SK-N-SH (cell line): ENCODE measurements around the gene SSMEM1. TPM values are rescaled to one million over a fixed set of nuclear protein-coding genes. Genes with fewer than 3 reads are reported as not detected.
"Not testable (repeated sequence)": the region's sequence is repeated elsewhere in the genome, so short reads cannot be mapped to it uniquely, and the experiment has no call there.

Source experiments
- CTCF ChIA-PET: fragments of 300-600, 350-600 bp; formaldehyde crosslinking; extraction: SDS; loops from one replicate; lab custom pipeline; 2021; lab: Yijun Ruan, JAX
- POLR2A ChIA-PET: fragments of 350-600 bp; sonication (Branson Sonifier 250); formaldehyde crosslinking; extraction: SDS; loops from one replicate; lab custom pipeline; 2020; ENCODE audit warnings: antibody characterized with exemption, inconsistent platforms; lab: Yijun Ruan, JAX
- DNase-seq: peaks from one replicate; pipeline ENCODE4 v3.0.0; 2012
- H2AFZ ChIP-seq: fragments of 200-600 bp; sonication (generic); 2 replicates; pipeline ENCODE4 v1.8.1; 2016; ENCODE audit warnings: antibody characterized with exemption, mild to moderate bottlenecking, low read depth
- H3F3A ChIP-seq: fragments of 200-600 bp; sonication (generic); replicated peaks from 2 replicates; pipeline ENCODE3; 2016; ENCODE audit warnings: antibody characterized with exemption, mild to moderate bottlenecking; ENCODE audit not compliant: insufficient read depth
- H3K27ac ChIP-seq, 2 experiments: fragments of 200-500 bp in 1 of 2; fragments of 200-600 bp in 1 of 2; sonication (Bioruptor generic) in 1 of 2; sonication (generic), shearing (Covaris generic) in 1 of 2; 2 replicates each; pipeline versions ENCODE4 v1.5.1 to v1.6.1; 2014 to 2016; ENCODE audit warnings: low read depth in 2 of 2, inconsistent platforms in 1 of 2, low read length in 1 of 2, mild to moderate bottlenecking in 1 of 2, mixed read lengths in 1 of 2
- H3K27me3 ChIP-seq: fragments of 200-600 bp; sonication (generic), shearing (Covaris generic); 2 replicates; pipeline ENCODE4 v1.6.1; 2016; ENCODE audit warnings: mixed run types; ENCODE audit not compliant: insufficient read depth
- H3K36me3 ChIP-seq, 2 experiments: fragments of 200-500 bp in 1 of 2; fragments of 200-600 bp in 1 of 2; sonication (Bioruptor generic) in 1 of 2; sonication (generic) in 1 of 2; replicated peaks in 1 of 2; 2 replicates each; pipeline versions ENCODE3 to v1.5.1; 2014 to 2016; ENCODE audit warnings: low read length in 1 of 2, mild to moderate bottlenecking in 1 of 2; ENCODE audit not compliant: insufficient read depth in 2 of 2, control insufficient read depth in 1 of 2
- H3K4me1 ChIP-seq, 2 experiments: fragments of 200-500 bp in 1 of 2; fragments of 200-600 bp in 1 of 2; sonication (Bioruptor generic) in 1 of 2; sonication (generic), shearing (Covaris generic) in 1 of 2; 2 replicates each; pipeline versions ENCODE4 v1.5.1 to v1.6.1; 2014 to 2016; ENCODE audit warnings: low read depth in 1 of 2, low read length in 1 of 2, mixed run types in 1 of 2; ENCODE audit not compliant: insufficient read depth in 2 of 2, control insufficient read depth in 1 of 2
- H3K4me2 ChIP-seq: fragments of 200-600 bp; sonication (generic), shearing (Covaris generic); 2 replicates; pipeline ENCODE4 v1.6.1; 2017; ENCODE audit warnings: mixed run types
- H3K4me3 ChIP-seq, 2 experiments: fragments of 200-500 bp in 1 of 2; fragments of 200-600 bp in 1 of 2; sonication (Bioruptor generic) in 1 of 2; sonication (generic), shearing (Covaris generic) in 1 of 2; 2 replicates each; pipeline versions ENCODE4 v1.5.1 to v1.8.1; 2014 to 2016; ENCODE audit warnings: low read depth in 2 of 2, inconsistent platforms in 1 of 2, low read length in 1 of 2, mild to moderate bottlenecking in 1 of 2, mixed read lengths in 1 of 2, moderate library complexity in 1 of 2
- H3K79me2 ChIP-seq: fragments of 200-600 bp; sonication (generic); 2 replicates; pipeline ENCODE4 v1.8.1; 2017; ENCODE audit warnings: mild to moderate bottlenecking; ENCODE audit not compliant: insufficient read depth
- H3K9ac ChIP-seq: fragments of 200-600 bp; sonication (generic); 2 replicates; pipeline ENCODE4 v1.6.1; 2017; ENCODE audit warnings: mixed run types
- H3K9me2 ChIP-seq: fragments of 200-600 bp; sonication (generic); 2 replicates; pipeline ENCODE4 v1.6.1; 2017; ENCODE audit warnings: mixed run types
- H3K9me3 ChIP-seq: fragments of 200-600 bp; sonication (generic); 2 replicates; pipeline ENCODE4 v1.6.1; 2017; ENCODE audit warnings: mixed run types, mild to moderate bottlenecking, moderate library complexity
- H4K20me1 ChIP-seq: fragments of 200-600 bp; sonication (generic); 2 replicates; pipeline ENCODE4 v1.6.1; 2017; ENCODE audit warnings: mild to moderate bottlenecking, mixed run types; ENCODE audit not compliant: insufficient read depth
- CHD2 ChIP-seq: fragments of 150-350 bp; IDR thresholded peaks from 2 replicates; pipeline ENCODE4 v1.6.1; 2018; ENCODE audit warnings: low read length; ENCODE audit not compliant: partially characterized antibody
- ELF1 ChIP-seq: IDR thresholded peaks from 2 replicates; pipeline ENCODE4 v1.4.0; 2012
- EZH2phosphoT487 ChIP-seq: fragments of 200-600 bp; sonication (generic); IDR thresholded peaks from 2 replicates; pipeline ENCODE4 v1.6.1; 2017; ENCODE audit warnings: low read depth, mixed run types, mild to moderate bottlenecking, antibody characterized with exemption, moderate library complexity, borderline replicate concordance
- FOSL2 ChIP-seq: IDR thresholded peaks from 2 replicates; pipeline ENCODE4 v1.4.0; 2012; ENCODE audit warnings: low read depth, mild to moderate bottlenecking, moderate library complexity, borderline replicate concordance
- FOXM1 ChIP-seq: IDR thresholded peaks from 2 replicates; pipeline ENCODE4 v1.4.0; 2012; ENCODE audit warnings: low read depth, mild to moderate bottlenecking
- GABPA ChIP-seq: IDR thresholded peaks from 2 replicates; pipeline ENCODE4 v1.4.0; 2012; ENCODE audit warnings: low read depth, mild to moderate bottlenecking
- JUND ChIP-seq: IDR thresholded peaks from 2 replicates; pipeline ENCODE4 v1.4.0; 2012
- RAD21 ChIP-seq: IDR thresholded peaks from 2 replicates; pipeline ENCODE4 v1.6.1; 2012; ENCODE audit warnings: mild to moderate bottlenecking, low read length
- SIN3A ChIP-seq: IDR thresholded peaks from 2 replicates; pipeline ENCODE4 v1.6.1; 2012; ENCODE audit warnings: low read depth, mild to moderate bottlenecking, low read length, moderate library complexity, borderline replicate concordance
- TAF1 ChIP-seq: IDR thresholded peaks from 2 replicates; pipeline ENCODE4 v1.6.1; 2012; ENCODE audit warnings: low read depth, mild to moderate bottlenecking, low read length, moderate library complexity, borderline replicate concordance
- TCF12 ChIP-seq: IDR thresholded peaks from 2 replicates; pipeline ENCODE4 v1.4.0; 2012
- TEAD4 ChIP-seq: IDR thresholded peaks from 2 replicates; pipeline ENCODE4 v1.4.0; 2012; ENCODE audit warnings: mild to moderate bottlenecking, borderline replicate concordance; ENCODE audit not compliant: insufficient read depth
- WGBS: methylation state at CpG from one replicate; pipeline ENCODE4 v1.1.6; 2017; ENCODE audit warnings: low lambda C conversion rate; 5-methylcytosine and 5-hydroxymethylcytosine counted together
- polyA plus RNA-seq, 3 experiments: library from polyadenylated mRNA; depleted of rRNA; stranded (reverse); fragments of >200 nt; gene quantifications; 2 replicates each; pipeline ENCODE4 v1.2.3, GENCODE V29; 2012

The SSMEM1 gene
- polyA plus RNA-seq, 1 of the 3 experiments (the other 2 are of a cell fraction) = not detected

DNA sequence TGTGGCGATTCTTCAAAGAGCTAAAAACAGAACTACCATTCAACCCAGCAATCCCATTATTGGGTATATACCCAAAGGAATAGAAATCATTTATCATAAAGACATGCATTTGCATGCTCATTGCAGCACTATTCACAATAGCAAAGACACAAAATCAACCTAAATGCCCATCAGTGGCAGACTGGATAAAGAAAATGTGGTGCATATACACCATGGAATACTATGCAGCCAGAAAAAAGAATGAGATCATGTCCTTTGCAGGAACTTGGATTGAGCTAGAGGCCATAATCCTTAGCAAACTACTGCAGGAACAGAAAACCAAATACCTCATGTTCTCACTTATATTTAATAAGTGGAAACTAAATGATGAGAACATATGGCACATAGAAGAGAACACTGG is 38.8 kb downstream of the SSMEM1 start:
- H4K20me1 ChIP-seq, H3K9ac ChIP-seq, H3K9me2 ChIP-seq, H3K4me3 ChIP-seq, H3K4me2 ChIP-seq, DNase-seq, H3F3A ChIP-seq, H3K27me3 ChIP-seq, H3K79me2 ChIP-seq, CTCF ChIA-PET, H3K27ac ChIP-seq, H3K36me3 ChIP-seq, H3K4me1 ChIP-seq, POLR2A ChIA-PET, H2AFZ ChIP-seq, H3K9me3 ChIP-seq: not testable (repeated sequence)
- WGBS = 33% methylated on average over 1 of the region's 1 CpG

GRCh38 chr7:130248842-130249241 is 41.2 kb downstream of the SSMEM1 start:
- H3K4me1 ChIP-seq, H3K9me3 ChIP-seq, H3K36me3 ChIP-seq, CTCF ChIA-PET, H2AFZ ChIP-seq, H4K20me1 ChIP-seq, H3K79me2 ChIP-seq, H3K9me2 ChIP-seq, H3K9ac ChIP-seq, DNase-seq, H3K27ac ChIP-seq, POLR2A ChIA-PET, H3K27me3 ChIP-seq, H3F3A ChIP-seq, H3K4me2 ChIP-seq, H3K4me3 ChIP-seq: not testable (repeated sequence)
- WGBS = 69% methylated on average over 5 of the region's 5 CpGs

- H3K4me1 ChIP-seq, H3K9ac ChIP-seq, H3K27ac ChIP-seq, H3K9me3 ChIP-seq, H3K9me2 ChIP-seq, POLR2A ChIA-PET, H3K4me3 ChIP-seq, H4K20me1 ChIP-seq, H3K79me2 ChIP-seq, H3K27me3 ChIP-seq, H3K4me2 ChIP-seq, CTCF ChIA-PET, H3F3A ChIP-seq, DNase-seq, H2AFZ ChIP-seq, H3K36me3 ChIP-seq: not testable (repeated sequence)
- WGBS = 74% methylated on average over 3 of the region's 3 CpGs
These were observed 42.0 kb downstream of the SSMEM1 start for GRCh38 chr7:130249626-130250025.

DNA sequence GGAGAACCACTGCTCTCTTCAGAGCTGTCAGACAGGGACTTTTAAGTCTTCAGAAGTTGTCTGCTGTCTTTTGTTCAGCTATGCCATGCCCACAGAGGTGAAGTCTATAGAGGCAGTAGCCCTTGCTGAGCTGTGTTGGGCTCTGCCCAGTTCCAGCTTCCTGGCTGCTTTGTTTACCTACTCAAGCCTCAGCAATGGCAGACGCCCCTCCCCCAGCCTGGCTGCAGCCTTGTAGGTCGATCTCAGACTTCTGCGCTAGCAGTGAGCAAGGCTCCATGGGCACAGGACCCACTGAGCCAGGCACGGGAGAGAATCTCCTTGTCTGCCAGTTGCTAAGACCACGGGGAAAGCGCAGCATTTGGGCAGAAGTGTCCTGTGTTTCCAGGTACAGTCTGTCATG is 46.9 kb downstream of the SSMEM1 start:
- no peak for TF ChIP-seq TAF1
- TF ChIP-seq FOXM1 = no peak
- no peak for TF ChIP-seq GABPA
- TF ChIP-seq TEAD4 = no peak
- no peak for TF ChIP-seq RAD21
- no peak for TF ChIP-seq EZH2phosphoT487
- TF ChIP-seq ELF1 = no peak
- TF ChIP-seq SIN3A = no peak
- TF ChIP-seq FOSL2 = no peak
- no peak for TF ChIP-seq JUND
- no peak for TF ChIP-seq CHD2
- no peak for TF ChIP-seq TCF12
- Histone ChIP-seq H3K79me2 (no peaks in the 10 kb centered on the region), H3K36me3 (no peaks in the 10 kb centered on the region), H3K4me2 (no peak overlapping the region), H4K20me1 (no peaks in the 10 kb centered on the region), H3K9me2 (no peaks in the 10 kb centered on the region), H3F3A (no peaks in the 10 kb centered on the region), H3K9ac (no peak overlapping the region), H3K9me3 (peaks cover 31% of the 10 kb centered on the region), H3K4me1 (no peaks in the 10 kb centered on the region), H3K27me3 (no peaks in the 10 kb centered on the region), H2AFZ (no peak overlapping the region), H3K4me3 (no peak overlapping the region), H3K27ac (no peak overlapping the region)
- ChIA-PET CTCF (interaction anchor here (2.5 kb wide), 1 partner anchor 24 kb away, joined by 12 read pairs; no protein-coding TSS in a partner anchor), POLR2A (no interaction called here)
- 57% methylated on average over 6 of the region's 6 CpGs for WGBS
- no peak for DNase-seq
